Measurements from ENCODE around the gene SMURF2. TPM values are rescaled to one million over a fixed set of nuclear protein-coding genes. Genes with fewer than 3 reads are reported as not detected.
"Not testable (repeated sequence)": the region's sequence is repeated elsewhere in the genome, so short reads cannot be mapped to it uniquely, and the experiment has no call there.

The SMURF2 gene
- polyA plus RNA-seq, 1 donor, result 19.8 TPM

- not testable (repeated sequence) for DNase-seq (ENCODE audit: low read depth)
Measured at GRCh38 chr17:64667807-64668721, 6.0 kb upstream of the SMURF2 start.

- not testable (repeated sequence) for DNase-seq (ENCODE audit: low read depth)
Measured at GRCh38 chr17:64664299-64664981, 2.3 kb upstream of the SMURF2 start.

GRCh38 chr17:64663836-64664235 is 1.7 kb upstream of the SMURF2 start:
- not testable (repeated sequence) for DNase-seq (ENCODE audit: low read depth)

DNA sequence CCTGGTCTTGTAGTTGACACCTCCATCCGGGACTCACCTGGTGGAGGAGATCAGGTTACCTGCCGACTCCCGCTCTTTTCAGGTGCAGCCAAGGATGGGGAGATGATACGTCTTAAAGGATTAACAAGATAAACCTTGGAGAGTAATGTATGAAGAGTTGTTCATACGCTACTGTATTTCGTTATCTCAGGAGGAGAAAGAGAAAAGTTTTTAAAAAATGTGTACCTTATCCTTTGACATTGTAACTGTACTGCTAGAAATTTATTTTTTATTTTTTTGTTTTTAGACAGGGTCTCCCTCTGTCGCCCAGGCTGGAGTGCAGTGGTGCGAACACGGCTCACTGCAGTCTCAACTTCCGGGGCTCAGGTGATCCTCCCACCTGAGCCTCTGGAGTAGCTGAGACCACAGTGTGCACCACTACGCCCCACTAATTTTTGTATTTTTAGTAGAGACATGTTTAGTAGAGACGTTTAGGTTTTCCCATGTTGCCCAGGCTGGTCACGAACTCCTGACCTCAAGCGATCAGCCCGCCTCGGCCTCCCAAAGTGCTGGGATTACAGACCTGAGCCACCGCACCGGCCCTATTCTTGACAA is 764 bp upstream of the SMURF2 start:
- no peak for DNase-seq (ENCODE audit: low read depth)

DNA sequence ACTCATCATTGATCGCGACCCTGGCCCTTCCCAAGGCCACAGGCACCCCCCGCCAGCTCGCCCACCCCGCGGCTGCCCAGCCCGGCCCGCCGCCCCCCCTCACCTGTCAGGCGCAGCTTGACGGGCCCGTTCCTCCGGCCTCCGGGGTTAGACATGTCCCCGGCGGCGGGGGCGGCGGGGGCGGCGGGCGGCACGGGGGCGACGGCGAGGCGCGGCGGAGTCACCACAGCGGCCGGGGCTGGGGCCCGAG is 456 bp downstream of the SMURF2 start:
- no peak for DNase-seq (ENCODE audit: low read depth)

GRCh38 chr17:64660978-64661725 is 955 bp downstream of the SMURF2 start:
- DNase-seq (ENCODE audit: low read depth), result not testable (repeated sequence)

DNA sequence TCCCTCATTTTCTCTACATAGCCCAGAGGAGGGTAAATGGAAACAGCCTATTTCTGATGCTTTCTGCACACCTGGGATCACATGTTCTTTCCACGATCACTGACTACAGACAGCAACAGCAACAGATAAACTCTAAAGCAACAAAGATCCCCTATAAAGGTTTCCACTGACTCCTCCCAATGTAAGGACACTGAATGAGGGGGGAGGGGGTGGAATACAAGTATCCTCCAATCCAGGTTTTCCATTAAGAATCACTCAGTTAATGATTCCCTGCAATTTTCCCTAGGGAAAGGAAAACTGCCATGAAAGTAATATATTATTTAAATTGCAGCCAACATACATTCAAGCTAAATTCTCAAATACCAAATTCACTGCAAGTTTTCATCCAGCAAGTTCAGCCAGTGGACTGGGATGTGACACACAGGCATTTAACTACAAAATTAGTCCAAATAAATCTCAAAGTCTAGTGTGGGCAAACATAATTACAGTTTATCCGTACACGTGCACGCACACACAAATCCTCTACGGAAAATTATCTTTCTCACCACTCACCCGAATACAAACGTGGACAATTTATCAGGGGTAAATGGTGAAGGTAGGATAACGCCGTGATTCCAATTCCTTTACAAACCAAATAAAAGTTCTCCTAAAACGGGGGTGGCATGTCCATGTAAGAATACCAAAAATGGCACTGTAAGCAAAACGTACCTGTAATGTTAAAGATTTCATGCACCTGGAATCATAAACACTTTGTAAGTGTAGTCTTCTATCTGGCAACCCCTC is 1.7 kb downstream of the SMURF2 start:
- not testable (repeated sequence) for DNase-seq (ENCODE audit: low read depth)

DNA sequence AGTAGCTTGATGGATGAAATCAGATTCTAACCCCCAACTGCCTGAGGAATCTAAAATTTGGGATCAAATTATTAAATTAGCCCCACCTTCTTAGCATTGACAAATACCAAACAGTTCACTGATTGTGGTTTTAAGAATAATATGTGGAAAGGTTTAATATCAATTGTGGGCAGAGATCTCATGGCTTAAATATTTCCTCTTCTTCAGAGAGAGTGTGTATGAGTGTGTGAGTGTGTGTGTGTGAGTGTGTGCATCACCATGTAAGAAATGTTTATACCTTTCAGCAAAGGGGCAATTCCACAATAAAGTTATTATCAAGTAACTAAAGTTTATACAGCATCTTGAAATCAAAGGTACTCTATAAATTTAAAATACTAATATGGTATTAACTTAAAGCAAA is 3.2 kb downstream of the SMURF2 start:
- DNase-seq (ENCODE audit: low read depth), result no peak

GRCh38 chr17:64657610-64658125 is 4.4 kb downstream of the SMURF2 start:
- no peak for DNase-seq (ENCODE audit: low read depth)

GRCh38 chr17:64655704-64656103 is 6.4 kb downstream of the SMURF2 start:
- no peak for DNase-seq (ENCODE audit: low read depth)

DNA sequence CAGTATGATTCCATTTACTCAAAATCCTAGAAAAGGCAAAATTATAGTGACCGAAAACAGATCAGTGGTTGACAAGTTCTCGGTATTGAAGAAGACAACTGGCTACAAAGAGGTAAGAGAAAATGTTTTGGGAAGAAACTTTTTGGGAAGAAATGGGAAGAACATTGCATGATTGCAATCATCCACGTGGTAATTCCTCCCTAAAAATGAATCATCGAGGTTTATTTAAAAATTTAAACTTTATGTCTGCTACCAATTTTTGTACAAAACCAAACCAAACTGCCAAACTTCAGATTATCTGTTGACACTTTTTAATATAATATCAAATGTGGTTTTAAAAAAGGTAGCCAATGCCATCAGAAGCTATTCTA is 8.1 kb downstream of the SMURF2 start:
- no peak for DNase-seq (ENCODE audit: low read depth)

- DNase-seq (ENCODE audit: low read depth), result no peak
Measured at GRCh38 chr17:64653325-64653984, 8.7 kb downstream of the SMURF2 start.

DNA sequence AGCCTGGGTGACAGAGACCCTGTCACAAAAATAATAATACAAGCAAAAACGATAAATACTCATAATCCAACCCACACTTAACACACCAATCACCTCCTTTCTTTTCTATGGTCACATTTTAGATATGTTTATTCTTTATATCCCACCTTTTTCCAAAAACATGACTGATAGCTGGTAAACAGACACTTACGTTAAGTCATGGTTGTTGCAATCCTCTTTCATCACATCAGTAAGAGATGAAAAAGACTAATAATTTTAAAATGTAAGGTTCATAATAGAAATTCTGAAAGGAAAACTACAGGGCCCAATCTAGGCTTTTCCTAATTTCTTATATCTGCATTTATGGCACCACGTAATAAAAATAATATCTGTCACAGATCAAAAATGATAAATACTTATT is 10.2 kb downstream of the SMURF2 start:
- no peak for DNase-seq (ENCODE audit: low read depth)

- DNase-seq (ENCODE audit: low read depth), result no peak
Measured at GRCh38 chr17:64648234-64648633, 13.9 kb downstream of the SMURF2 start.

GRCh38 chr17:64647817-64648216 is 14.3 kb downstream of the SMURF2 start:
- no peak for DNase-seq (ENCODE audit: low read depth)

GRCh38 chr17:64639516-64639915 is 22.6 kb downstream of the SMURF2 start:
- DNase-seq (ENCODE audit: low read depth), result no peak

DNA sequence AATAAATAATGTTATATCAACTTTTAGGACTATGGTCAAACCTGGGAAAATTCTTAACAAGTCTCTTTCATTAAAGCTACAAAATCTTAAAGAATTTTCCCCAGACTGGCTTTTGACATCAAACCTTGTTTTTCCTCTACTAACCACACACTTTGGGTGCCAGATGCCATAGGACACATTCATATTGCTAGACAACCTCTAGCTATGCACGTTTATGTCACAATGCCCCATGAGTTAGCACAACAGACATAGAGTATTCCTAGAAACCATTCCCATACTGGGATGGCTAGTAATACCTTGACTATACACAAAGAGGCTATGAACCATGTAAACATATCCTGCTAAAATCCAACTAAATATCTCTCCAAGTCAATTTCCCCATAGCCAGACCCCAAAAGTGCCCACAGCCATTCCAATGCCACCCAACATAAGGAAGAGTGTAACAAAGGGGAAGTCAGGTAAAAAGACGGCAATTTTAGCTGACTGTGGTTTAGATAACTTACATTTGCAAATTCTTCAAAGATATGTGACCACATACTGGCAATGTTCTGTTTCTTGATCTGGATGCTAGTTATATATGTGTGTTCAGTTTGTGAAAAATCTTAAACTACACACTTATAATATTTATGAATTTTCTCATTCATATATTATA is 23.4 kb downstream of the SMURF2 start:
- no peak for DNase-seq (ENCODE audit: low read depth)

DNA sequence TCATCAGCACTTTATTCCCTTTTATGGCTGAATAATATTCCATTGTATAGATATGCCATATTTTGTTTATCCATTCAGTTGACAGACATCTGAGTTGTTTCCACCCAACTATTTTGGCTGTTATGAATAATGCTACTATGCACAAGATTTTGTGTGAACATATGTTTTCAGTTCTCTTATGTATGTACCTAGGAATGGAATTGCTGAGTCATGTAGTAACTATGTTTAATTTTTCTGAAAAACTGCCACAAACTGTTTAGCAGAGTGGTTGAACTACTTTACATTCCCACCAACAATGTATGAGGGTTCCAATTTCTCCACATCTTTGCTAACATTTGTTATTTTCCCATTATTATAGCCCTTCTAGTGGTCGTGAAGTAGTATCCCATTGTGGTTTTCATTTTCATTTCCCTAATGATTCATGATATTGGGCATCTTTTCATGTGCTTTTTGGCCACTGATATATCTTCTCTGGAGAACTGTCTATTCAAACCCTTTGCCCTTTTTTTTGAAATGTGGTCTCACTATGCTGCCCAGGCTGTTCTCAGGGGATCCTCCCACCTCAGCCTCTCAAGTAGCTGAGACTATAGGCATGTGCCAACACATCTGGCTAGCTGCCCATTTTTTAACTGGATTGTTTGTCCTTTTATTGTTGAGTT is 26.3 kb downstream of the SMURF2 start:
- DNase-seq (ENCODE audit: low read depth), result no peak

DNA sequence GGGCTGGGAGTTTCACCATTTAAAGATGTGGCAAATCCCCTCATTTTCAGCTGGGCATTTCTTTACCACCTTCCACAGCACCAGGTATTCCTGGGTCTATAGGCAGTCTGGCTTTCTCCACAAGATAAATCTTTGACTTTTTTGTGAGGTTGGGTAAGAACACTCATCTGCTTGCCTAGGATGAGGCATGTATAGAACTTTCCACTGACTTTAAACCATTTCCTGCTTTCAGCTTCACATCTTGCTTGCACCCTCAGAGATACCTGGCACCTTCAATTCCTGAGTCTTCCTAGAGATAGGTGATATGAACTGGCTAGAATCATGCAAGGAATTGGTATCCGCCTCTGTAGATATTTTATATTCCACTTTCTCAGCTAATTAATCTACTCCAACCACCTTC is 27.9 kb downstream of the SMURF2 start:
- DNase-seq (ENCODE audit: low read depth), result no peak

GRCh38 chr17:64632606-64633005 is 29.5 kb downstream of the SMURF2 start:
- no peak for DNase-seq (ENCODE audit: low read depth)

Data from forelimb muscle (tissue), 1 donor.